ENCODE data around the gene DCDC1. TPM values are rescaled to one million over a fixed set of nuclear protein-coding genes. Genes with fewer than 3 reads are reported as not detected.

Gene DCDC1
- total and polyA plus RNA-seq, 9 of the 15 experiments (the other 6 are each of a cell fraction or from before 2014, with no cell fraction given): 0.05 to 0.18 (median 0.08) TPM; not detected in 3

- no peak for TF ChIP-seq CHD7 (IDR thresholded peaks at IDR 0.05; ENCODE audit: low read depth, low read length)
- no peak for TF ChIP-seq ZNF224 (CRISPR knock-in tag; IDR thresholded peaks at IDR 0.05)
- peak in 2 of 3 experiments; percentile 41 to 53 for TF ChIP-seq YY1 (IDR thresholded peaks at IDR 0.05; ENCODE audit: borderline replicate concordance in 1 of 3, control insufficient read depth in 1 of 3, extremely low read depth in 1 of 3, insufficient read depth in 3 of 3, insufficient read length in 1 of 3, insufficient replicate concordance in 2 of 3, low read depth in 1 of 3, low read length in 2 of 3)
- TF ChIP-seq RAD51 (IDR thresholded peaks at IDR 0.05; ENCODE audit: borderline replicate concordance, low read depth): no peak
- no peak for TF ChIP-seq SMARCA5 (IDR thresholded peaks at IDR 0.05)
- no peak for TF ChIP-seq SMC3 (conservative IDR thresholded peaks at IDR 0.05; ENCODE audit: insufficient read depth, low read depth, low read length)
- TF ChIP-seq ESRRB (CRISPR knock-in tag; IDR thresholded peaks at IDR 0.05; ENCODE audit: borderline replicate concordance): no peak
- TF ChIP-seq NR3C1 (CRISPR knock-in tag; IDR thresholded peaks at IDR 0.05): no peak
- TF ChIP-seq RBM25 (IDR thresholded peaks at IDR 0.05; ENCODE audit: low read depth, low read length, severe bottlenecking): no peak
- TF ChIP-seq TAF1 (IDR thresholded peaks at IDR 0.05; ENCODE audit: control insufficient read depth, extremely low read depth, insufficient read depth, low read length, severe bottlenecking): peak; percentile 77
- no peak for TF ChIP-seq MEF2A (IDR thresholded peaks at IDR 0.05; ENCODE audit: control insufficient read depth, low read depth, low read length)
- no peak for TF ChIP-seq NFYB (IDR thresholded peaks at IDR 0.05; ENCODE audit: extremely low read depth, insufficient read length)
- no peak for TF ChIP-seq ZNF785 (CRISPR knock-in tag; IDR thresholded peaks at IDR 0.05)
Measured at GRCh38 chr11:31369348-31370329, at the start of gene DCDC1, which contains the start of gene DNAJC24 (continued).

Data from K562 (cell line).